ENCODE results near the gene TAS2R16. TPM values are rescaled to one million over a fixed set of nuclear protein-coding genes. Genes with fewer than 3 reads are reported as not detected.

The TAS2R16 gene
- total and polyA plus RNA-seq, 2 of the 13 experiments (the other 11 are each of a cell fraction or from before 2014, with no cell fraction given), result not detected

DNA sequence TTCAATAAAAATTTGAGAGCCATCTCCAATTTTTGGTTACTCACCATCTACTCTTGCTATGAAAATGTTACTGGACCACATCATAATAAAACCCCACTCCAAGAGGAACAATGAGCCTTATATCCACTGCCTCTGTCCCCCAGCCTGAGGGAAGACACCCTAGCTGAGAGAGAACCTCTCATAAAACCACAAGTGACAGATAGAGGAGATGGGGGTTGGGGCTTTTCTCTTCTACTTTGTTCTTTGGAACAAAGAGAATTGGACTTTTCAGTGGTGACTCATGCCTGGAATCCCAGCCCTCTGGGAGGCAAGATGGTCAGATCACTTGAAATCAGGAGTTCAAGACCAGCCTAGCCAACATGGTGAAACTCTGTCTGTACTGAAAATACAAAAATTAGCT is 27.6 kb upstream of the TAS2R16 start:
- no peaks in the 10 kb centered on the region for H3K79me2 ChIP-seq (ENCODE audit: insufficient read depth, low read length)
- no peak for FAIRE-seq
- intact Hi-C loops (cut with micrococcal nuclease; ENCODE audit: unreplicated experiment) (no loop called here), in situ Hi-C loops (cut with HindIII; ENCODE audit: extremely low pct_ligation_motif_present, low pct_unique_long_range_greater_than_20kb) (no loop called here)
- no peaks in the 10 kb centered on the region for H3K27me3 ChIP-seq (ENCODE audit: control insufficient read depth in 1 of 2, insufficient read depth in 2 of 2, low read length in 2 of 2)
- ChIA-PET CTCF (ENCODE audit: low intra/inter-chr PET ratio, low total read pairs) (no interaction called here), POLR2A (no interaction called here)
- no peaks in the 10 kb centered on the region for H3K36me3 ChIP-seq (replicated peaks in 1 of 2; ENCODE audit: control insufficient read depth in 1 of 2, insufficient read depth in 2 of 2, low read length in 2 of 2)
- no peaks in the 10 kb centered on the region for H3K9me3 ChIP-seq (ENCODE audit: low read length)
- DNase-seq (ENCODE audit: low spot score), result no peak
- no peak overlapping the region for H3K4me2 ChIP-seq (ENCODE audit: low read depth, low read length)
- H3K4me3 ChIP-seq (replicated peaks in 1 of 3; ENCODE audit: insufficient read depth in 1 of 3, low read depth in 2 of 3, low read length in 3 of 3), result no peak overlapping the region
- H3K27ac ChIP-seq (ENCODE audit: extremely low read length, insufficient read depth, low read length), result no peak overlapping the region
- BruUV-seq (replicated peaks), result no TSS peak
- no peak overlapping the region for H2AFZ ChIP-seq (ENCODE audit: low read length)
- H3K4me1 ChIP-seq (ENCODE audit: insufficient read depth, low read length), result no peaks in the 10 kb centered on the region
- TF ChIP-seq THAP7 (CRISPR knock-in tag; IDR thresholded peaks at IDR 0.05) (no peak), ZFP36 (IDR thresholded peaks at IDR 0.05; ENCODE audit: borderline replicate concordance, low read depth, low read length, partially characterized antibody) (no peak), SOX5 (CRISPR knock-in tag; IDR thresholded peaks at IDR 0.05; ENCODE audit: borderline replicate concordance) (no peak), ZNF670 (CRISPR knock-in tag; IDR thresholded peaks at IDR 0.05; ENCODE audit: borderline replicate concordance) (no peak), NR3C1 (CRISPR knock-in tag; IDR thresholded peaks at IDR 0.05) (no peak), ZNF143 (CRISPR knock-in tag; IDR thresholded peaks at IDR 0.05) (no peak), ZHX1 (CRISPR knock-in tag; IDR thresholded peaks at IDR 0.05; ENCODE audit: low read depth) (no peak), MXI1 (IDR thresholded peaks at IDR 0.05; ENCODE audit: borderline replicate concordance, low read depth, low read length) (no peak), CHD4 (IDR thresholded peaks at IDR 0.05; ENCODE audit: borderline replicate concordance, low read length) (no peak), ZNF746 (CRISPR knock-in tag; IDR thresholded peaks at IDR 0.05) (no peak), EEA1 (CRISPR knock-in tag; IDR thresholded peaks at IDR 0.05; ENCODE audit: borderline replicate concordance) (no peak), ZMYM4 (CRISPR knock-in tag; IDR thresholded peaks at IDR 0.05) (no peak), DNMT3B (CRISPR knock-in tag; conservative IDR thresholded peaks at IDR 0.05) (no peak), ETS1 (CRISPR knock-in tag; IDR thresholded peaks at IDR 0.05) (no peak)
- H3K9ac ChIP-seq (ENCODE audit: insufficient read depth, low read depth, low read length), result no peak overlapping the region
- H4K20me1 ChIP-seq (ENCODE audit: insufficient read depth, low read length), result no peaks in the 10 kb centered on the region
- no peak for ATAC-seq

Measured in HepG2 (cell line).